Neural progenitor cell (in vitro differentiated cells): Measurements from ENCODE around the gene ATXN3L.

Experiments used
- CTCF ChIP-seq: fragments of 200-600 bp; sonication (generic); IDR thresholded peaks from 2 replicates; pipeline ENCODE4 v1.5.1; 2017; ENCODE audit warnings: antibody characterized with exemption, mild to moderate bottlenecking
- EZH2 ChIP-seq: fragments of 200-600 bp; sonication (generic); IDR thresholded peaks from 2 replicates; pipeline ENCODE4 v1.6.1; 2017; ENCODE audit warnings: antibody characterized with exemption, mild to moderate bottlenecking, moderate library complexity
- EZH2phosphoT487 ChIP-seq: fragments of 200-600 bp; sonication (generic); IDR thresholded peaks from 2 replicates; pipeline ENCODE4 v1.6.1; 2017; ENCODE audit warnings: antibody characterized with exemption

DNA sequence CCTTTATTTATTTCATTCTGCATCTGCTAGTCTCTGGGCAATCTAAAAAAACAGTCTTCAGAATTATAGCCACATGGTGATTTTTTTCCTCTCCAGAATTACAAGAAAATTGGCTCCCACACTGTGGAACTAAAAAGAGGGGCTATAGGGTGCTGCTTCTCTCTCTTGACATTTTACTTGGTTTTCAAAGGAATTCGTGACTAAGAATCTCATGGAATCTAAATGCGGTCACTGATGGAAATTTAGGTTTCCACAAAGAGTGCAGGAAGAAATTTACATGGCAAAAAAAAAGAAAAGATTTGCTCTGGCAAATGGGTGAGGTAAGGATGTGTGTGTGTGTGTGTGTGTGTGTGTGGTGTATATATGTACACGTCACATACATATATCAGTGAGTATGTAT lies 10.2 kb downstream of the ATXN3L start:
- no peak for TF ChIP-seq EZH2phosphoT487
- TF ChIP-seq CTCF, result no peak
- TF ChIP-seq EZH2, result no peak
